GM20431 (cell line): ENCODE data around the gene LRP10.
"Not testable (repeated sequence)": the region's sequence is repeated elsewhere in the genome, so short reads cannot be mapped to it uniquely, and the experiment has no call there.

ENCODE experiments used
- in situ Hi-C: fragments of 300-500 bp; cut with MseI, MboI; formaldehyde crosslinking; loops from one replicate; pipeline ENCODE4 v1.15.0; 2020; ENCODE audit warnings: low sequenced_read_pairs; ENCODE audit not compliant: unreplicated experiment

The LRP10 gene

GRCh38 chr14:22903742-22904087, 32.2 kb downstream of the LRP10 start:
- in situ Hi-C loops: no loop called here

- in situ Hi-C loops: no loop called here
Observed at GRCh38 chr14:22905627-22906026, 34.1 kb downstream of the LRP10 start.

DNA sequence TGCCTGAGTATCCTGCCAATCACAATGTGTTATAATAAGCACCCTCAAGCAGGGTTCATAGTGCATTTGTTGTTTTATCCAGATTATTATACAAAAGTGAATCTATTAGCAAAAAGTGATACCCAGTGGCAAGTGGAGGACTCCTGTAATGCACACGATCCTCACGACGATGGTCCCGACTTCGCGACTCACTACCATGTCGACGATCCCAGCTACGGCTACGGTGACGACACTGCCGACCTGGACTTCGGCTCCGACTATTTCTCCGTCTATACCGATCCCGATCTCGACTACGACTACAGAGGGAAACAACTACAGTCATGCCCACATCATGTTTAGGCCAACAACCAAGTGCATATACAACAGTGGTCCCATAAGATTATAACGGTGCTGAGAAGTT, 34.5 kb downstream of the LRP10 start:
- in situ Hi-C loops: no loop called here

DNA sequence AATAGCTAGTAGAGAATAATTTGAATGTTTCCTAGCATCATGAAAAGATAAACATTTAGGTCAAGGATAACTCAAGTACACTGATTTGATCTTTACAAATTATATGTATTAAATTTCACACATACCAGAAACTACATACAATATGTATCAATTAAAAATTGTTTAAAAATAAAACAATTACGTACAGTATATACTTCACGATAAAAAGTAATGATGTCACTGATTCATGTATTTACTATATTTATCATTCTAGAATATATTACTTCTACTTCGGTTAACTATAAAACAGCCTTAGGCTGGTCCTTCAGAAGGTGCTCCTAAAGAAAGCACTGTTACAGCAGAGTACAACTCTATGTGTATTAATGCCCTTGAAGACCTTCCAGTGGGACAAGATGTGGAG, 35.9 kb downstream of the LRP10 start:
- in situ Hi-C loops: no loop called here

DNA sequence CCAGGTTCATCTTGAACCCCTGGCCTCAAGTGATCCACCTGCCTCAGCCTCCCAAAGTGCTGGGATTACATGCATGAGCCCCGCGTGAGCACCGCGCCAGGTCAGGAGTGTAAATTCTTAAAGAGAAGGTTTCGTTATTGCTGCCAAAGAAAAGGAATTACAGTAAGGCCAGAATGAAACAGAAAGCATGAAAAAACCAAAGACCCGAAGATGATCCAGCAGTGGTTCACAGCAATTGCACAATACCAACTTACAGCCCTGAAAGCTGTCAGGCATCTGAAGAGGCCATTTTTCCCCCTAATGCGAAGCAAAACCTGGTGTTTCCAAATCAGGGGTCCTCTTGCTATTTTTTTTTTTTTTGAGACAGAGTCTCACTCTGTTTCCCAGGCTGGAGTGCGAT, 37.1 kb downstream of the LRP10 start:
- in situ Hi-C loops: no loop called here

DNA sequence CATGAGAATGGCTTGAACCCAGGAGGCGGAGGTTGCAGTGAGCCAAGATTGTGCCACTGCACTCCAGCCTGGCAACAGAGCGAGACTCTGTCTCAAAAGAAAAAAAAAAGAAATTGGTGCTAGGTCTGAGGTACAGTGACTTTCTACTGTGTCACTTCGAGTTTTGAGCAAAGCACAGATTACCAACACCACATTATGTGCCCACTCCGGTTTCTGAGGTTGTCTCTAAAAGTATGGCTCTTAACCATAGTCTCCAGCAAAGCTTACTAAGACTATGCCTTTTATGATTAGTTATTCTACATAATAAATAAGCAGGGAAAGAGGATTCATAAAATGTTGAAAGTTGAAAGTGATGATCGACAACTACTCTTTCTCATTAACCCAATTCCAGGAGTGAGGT, 39.4 kb downstream of the LRP10 start:
- in situ Hi-C loops: no loop called here

DNA sequence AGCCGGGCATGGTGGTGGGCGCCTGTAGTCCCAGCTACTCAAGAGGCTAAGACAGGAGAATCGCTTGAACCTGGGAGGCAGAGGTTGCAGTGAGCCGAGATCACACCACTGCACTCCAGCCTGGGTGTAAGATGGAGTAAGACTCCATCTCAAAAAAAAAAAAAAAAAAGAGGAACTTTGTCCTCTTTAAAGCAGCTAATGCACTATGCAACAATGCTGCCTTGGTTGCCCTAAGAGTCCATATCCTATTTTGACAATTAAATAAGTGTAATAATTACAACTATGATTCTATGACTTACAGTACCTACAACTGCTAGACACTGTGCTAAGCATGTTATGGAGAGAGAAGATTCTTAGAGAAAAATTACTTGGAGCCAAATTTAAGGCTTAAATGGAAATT, 43.3 kb downstream of the LRP10 start:
- in situ Hi-C loops: not testable (repeated sequence)

DNA sequence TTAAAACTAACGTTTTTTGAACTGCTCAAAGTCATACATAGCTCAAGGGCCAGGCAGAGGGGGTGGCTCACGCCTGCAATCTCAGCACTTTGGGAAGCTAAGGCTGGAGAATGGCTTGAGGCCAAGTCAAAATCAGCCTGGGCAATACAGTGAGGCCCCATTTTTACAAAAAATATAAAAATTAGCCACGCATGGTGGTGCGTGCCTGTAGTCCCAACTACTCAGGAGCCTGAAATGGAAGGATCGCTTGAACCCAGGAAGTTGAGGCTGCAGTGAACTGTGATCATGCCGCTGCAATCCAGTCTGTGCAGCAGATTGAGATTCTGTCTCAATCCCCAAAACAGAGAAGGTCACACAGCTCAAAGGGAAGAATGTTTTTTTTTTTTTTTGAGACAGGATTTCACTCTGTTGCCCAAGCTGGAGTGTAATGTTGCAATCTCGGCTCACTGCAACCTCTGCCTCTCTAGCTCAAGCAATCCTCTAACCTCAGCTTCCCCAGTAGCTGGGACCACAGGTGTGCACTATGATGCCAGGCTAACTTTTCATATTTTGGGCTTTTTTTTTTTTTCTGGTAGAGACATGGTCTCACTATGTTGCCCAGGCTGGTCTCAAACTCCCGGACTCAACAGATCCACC, 44.5 kb downstream of the LRP10 start:
- in situ Hi-C loops: no loop called here

GRCh38 chr14:22918804-22919600, 47.5 kb downstream of the LRP10 start, which contains the start of gene RBM23:
Gene RBM23, minus strand, starts transcription at chr14:22919149.
- in situ Hi-C loops: no loop called here

DNA sequence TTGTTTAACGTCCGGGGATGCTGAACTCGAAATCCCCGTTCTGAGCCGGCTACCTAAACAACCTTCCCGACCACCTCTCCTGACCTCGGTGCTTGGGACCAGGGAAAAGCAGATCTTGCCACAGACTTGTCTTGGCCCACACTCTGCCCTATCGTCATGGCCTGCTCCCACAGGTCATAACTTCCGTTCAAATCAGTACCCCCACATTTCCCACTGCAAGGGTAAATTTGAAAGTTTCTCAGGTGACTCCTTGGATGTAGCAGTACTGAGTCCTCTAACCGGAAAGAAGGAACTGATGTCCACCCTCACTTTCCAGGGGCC, 48.0 kb downstream of the LRP10 start:
- in situ Hi-C loops: no loop called here

DNA sequence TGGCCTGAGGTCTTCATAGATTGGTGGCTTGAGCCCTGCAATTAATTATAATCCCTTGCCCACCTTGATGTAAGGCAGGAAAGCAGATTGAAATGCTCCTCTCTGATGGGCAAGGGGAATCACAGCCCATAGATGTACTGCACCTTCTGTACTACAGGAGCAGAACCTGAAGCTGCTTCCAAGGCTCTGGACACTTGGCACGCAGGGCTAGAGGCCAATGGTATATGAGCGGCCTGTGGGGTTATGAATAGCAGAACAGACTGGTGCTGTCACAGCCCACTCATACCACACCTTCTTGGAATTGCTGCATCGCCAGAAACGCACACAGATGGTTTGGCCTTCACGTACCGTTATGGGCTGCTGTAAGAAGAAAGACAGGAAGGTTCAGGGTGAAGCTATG, 49.2 kb downstream of the LRP10 start:
- in situ Hi-C loops: no loop called here

GRCh38 chr14:22922294-22922693, 50.8 kb downstream of the LRP10 start:
- in situ Hi-C loops: no loop called here

DNA sequence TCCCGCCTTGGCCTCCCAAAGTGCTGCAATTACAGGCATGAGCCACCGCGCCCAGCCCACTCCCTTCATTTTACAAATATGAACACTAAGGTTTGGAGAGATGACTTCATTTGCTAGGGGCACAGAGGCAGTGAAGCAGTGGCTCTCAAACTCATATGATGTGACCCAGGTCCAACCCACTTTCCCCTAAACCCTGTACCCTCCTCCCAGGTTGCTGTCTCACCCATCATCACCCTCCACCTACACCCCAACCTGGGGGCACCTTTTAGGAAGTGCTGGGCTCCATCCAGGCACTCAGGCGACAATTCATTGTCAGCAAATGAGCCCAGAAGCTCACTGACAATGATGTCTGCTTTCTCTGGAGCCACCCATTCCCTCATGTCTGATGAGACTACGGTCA, 52.2 kb downstream of the LRP10 start:
- in situ Hi-C loops: no loop called here

DNA sequence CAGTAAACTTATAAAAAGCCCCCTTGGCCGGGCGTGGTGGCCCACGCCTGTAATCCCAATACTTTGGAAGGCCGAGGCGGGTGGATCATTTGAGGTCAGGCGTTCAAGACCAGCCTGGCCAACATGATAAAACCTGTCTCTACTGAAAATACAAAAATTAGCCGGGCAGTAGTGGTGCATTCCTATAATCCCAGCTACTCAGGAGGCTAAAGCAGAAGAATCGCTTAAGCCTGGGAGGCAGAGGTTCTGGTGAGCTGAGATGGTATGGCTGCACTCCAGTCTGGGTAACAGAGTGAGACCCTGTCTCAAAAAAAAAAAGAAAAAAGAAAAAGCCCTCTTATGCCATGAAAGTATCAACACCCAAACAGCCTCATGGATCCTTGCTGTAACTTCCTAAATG, 54.0 kb downstream of the LRP10 start:
- in situ Hi-C loops: no loop called here

GRCh38 chr14:22926316-22926715, 54.8 kb downstream of the LRP10 start:
- in situ Hi-C loops: no loop called here

GRCh38 chr14:22928237-22929103, 56.9 kb downstream of the LRP10 start:
- in situ Hi-C loops: no loop called here

DNA sequence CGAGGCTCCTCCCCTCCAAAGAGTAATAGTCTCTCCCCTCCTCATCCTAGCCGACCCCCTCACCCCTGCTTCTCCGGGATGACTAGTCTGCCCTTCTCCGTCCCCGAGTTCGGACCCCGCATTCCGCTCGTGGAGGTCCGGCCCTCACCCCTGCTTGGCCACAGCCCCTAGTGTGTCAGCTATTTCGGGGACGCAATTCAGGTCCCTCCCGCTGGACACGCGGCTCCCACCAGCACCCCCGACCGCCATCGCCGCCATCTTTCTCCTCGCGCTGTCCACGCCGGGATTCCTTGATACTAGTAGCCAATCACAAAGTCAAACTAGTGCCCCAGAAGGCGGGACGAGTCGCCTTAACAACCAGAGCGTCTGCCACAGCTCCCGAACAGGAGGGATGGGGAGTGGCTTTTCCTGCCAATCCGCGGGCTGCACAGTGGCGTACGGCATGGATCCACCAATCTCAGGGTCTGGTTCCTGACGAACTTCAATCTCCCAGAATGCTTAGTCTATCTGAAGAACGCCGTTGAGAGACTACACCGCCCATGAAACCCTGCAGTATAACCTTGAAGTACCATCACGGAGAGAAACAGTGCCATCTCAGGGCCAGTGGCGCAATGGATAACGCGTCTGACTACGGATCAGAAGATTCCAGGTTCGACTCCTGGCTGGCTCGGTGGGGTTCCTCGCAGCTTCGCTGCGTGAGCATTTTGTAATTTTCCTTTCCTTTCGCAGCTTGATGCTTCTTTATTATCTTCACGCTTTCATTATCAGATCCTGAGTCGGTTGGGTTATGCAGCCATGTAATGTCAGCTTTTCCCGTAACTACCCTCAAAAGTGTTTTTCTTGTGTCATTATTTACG, 57.8 kb downstream of the LRP10 start, which contains the start of gene PRMT5:
PRMT5 (minus strand) TSS at position 273 of the 857 bp plus-strand sequence; CDS start at position 258, 15 bp downstream.
- in situ Hi-C loops: no loop called here

- in situ Hi-C loops: no loop called here
Observed at GRCh38 chr14:22929961-22930364, 58.4 kb downstream of the LRP10 start.
